Type B pancreatic cell (in vitro differentiated cells): ENCODE measurements around the gene MAB21L4. TPM values are rescaled to one million over a fixed set of nuclear protein-coding genes. Genes with fewer than 3 reads are reported as not detected.
A peak's percentile ranks its signal among the peaks of the same experiment; 100 is the strongest.

Experiments
- DNase-seq: peaks from one replicate; pipeline ENCODE4 v3.0.0; 2021; ENCODE audit warnings: mixed read lengths; ENCODE audit not compliant: unreplicated experiment; ENCODE audit errors: extremely low spot score
- H3K27ac Mint-ChIP-seq: 2 replicates; pipeline ENCODE4 v1.8.0; 2021; ENCODE audit warnings: mild to moderate bottlenecking, mixed read lengths
- H3K27me3 Mint-ChIP-seq: 2 replicates; pipeline ENCODE4 v1.8.0; 2021; ENCODE audit warnings: mixed read lengths
- H3K36me3 Mint-ChIP-seq: 2 replicates; pipeline ENCODE4 v1.8.0; 2021; ENCODE audit warnings: mixed read lengths
- H3K4me1 Mint-ChIP-seq: one replicate; pipeline ENCODE4 v1.8.0; 2021; ENCODE audit warnings: mixed read lengths; ENCODE audit not compliant: unreplicated experiment
- H3K4me3 Mint-ChIP-seq: 2 replicates; pipeline ENCODE4 v1.8.0; 2021; ENCODE audit warnings: mild to moderate bottlenecking, mixed read lengths
- H3K9me3 Mint-ChIP-seq: 2 replicates; pipeline ENCODE4 v1.8.0; 2021; ENCODE audit warnings: mixed read lengths
- total RNA-seq: library from RNA; stranded (reverse); gene quantifications from 2 replicates; pipeline ENCODE4 v1.2.1, GENCODE V29; 2021; ENCODE audit warnings: low replicate concordance
- TF ChIP-seq, protein P1 (sequence below): fragments of 200-600 bp; sonication (generic); conservative IDR thresholded peaks from 2 replicates; pipeline ENCODE4 v1.5.0; 2021; ENCODE audit warnings: antibody characterized with exemption, mild to moderate bottlenecking

MAB21L4 gene
- total RNA-seq, 1 donor from 2014 or later = 62.0 TPM

DNA sequence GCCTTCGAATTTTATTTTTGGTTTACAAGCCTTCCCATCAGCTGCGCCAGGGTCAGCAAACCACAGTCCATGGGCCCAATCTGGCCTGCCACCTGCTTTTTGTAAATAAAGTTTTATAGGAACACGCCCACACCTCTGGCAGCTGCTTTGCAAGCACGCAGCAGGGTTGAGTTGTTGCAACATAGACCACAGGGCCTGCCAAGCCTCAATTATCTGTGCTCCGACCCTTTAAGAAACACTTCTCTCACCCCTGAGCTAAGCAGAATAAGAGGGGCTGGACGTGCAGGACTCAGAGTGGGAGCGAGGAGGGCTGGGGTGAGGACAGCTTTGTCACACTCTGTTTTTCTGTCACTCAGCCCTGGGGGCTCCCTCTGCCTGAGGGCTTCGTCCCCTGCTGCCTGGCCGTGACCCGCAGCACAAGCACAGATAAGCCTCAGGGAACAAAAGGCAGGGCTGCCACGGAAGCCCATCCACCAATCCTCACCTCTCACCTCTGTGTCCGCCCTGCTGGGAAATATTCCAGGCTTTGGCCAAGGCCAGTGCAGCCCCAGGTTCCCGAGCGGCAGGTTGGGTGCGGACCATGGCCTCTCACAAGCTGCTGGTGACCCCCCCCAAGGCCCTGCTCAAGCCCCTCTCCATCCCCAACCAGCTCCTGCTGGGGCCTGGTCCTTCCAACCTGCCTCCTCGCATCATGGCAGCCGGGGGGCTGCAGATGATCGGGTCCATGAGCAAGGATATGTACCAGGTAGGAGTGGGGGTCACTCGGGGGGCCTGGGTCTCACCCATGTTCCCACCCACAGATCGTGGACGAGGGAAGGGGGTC lies 27.5 kb downstream of the MAB21L4 start, which contains the start of gene AGXT:
TSS of gene AGXT (plus strand) at position 539 of the 823 bp plus-strand sequence. CDS start at position 581, 42 bp downstream.
- TF ChIP-seq, protein P1, sequence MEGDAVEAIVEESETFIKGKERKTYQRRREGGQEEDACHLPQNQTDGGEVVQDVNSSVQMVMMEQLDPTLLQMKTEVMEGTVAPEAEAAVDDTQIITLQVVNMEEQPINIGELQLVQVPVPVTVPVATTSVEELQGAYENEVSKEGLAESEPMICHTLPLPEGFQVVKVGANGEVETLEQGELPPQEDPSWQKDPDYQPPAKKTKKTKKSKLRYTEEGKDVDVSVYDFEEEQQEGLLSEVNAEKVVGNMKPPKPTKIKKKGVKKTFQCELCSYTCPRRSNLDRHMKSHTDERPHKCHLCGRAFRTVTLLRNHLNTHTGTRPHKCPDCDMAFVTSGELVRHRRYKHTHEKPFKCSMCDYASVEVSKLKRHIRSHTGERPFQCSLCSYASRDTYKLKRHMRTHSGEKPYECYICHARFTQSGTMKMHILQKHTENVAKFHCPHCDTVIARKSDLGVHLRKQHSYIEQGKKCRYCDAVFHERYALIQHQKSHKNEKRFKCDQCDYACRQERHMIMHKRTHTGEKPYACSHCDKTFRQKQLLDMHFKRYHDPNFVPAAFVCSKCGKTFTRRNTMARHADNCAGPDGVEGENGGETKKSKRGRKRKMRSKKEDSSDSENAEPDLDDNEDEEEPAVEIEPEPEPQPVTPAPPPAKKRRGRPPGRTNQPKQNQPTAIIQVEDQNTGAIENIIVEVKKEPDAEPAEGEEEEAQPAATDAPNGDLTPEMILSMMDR = no peak
- Mint-ChIP-seq H3K27ac (no peak within 1 kb of the TSS), H3K27me3 (no peaks in the 10 kb centered on the region), H3K36me3 (no peaks in the 10 kb centered on the region), H3K4me1 (peaks cover 16% of the 10 kb centered on the region), H3K9me3 (no peaks in the 10 kb centered on the region), H3K4me3 (no peak within 1 kb of the TSS)
- no peak for DNase-seq

DNA sequence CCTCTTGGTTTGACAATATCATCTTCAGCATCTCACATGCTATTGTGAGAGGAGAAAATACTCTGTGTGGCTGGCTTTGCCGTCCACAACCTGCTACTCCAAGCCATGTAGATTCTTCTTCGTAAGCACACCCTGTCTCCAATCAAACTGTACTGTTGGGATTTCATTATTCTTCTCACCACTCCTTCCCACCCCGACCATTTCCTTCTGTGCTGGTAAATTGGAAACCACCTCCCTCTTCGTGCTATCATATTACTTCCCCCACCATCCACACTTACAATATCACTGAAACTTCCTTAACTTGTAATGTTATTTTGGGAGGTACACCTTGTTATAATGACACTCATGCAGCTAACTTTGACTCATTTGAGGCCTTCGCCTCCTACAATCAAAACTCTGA lies 30.6 kb downstream of the MAB21L4 start:
- Mint-ChIP-seq H3K4me3 (no peak overlapping the region), H3K4me1 (peaks cover 21% of the 10 kb centered on the region), H3K27me3 (no peaks in the 10 kb centered on the region), H3K9me3 (no peaks in the 10 kb centered on the region), H3K36me3 (no peaks in the 10 kb centered on the region), H3K27ac (no peak overlapping the region)
- TF ChIP-seq, protein P1 = no peak
- DNase-seq = no peak

DNA sequence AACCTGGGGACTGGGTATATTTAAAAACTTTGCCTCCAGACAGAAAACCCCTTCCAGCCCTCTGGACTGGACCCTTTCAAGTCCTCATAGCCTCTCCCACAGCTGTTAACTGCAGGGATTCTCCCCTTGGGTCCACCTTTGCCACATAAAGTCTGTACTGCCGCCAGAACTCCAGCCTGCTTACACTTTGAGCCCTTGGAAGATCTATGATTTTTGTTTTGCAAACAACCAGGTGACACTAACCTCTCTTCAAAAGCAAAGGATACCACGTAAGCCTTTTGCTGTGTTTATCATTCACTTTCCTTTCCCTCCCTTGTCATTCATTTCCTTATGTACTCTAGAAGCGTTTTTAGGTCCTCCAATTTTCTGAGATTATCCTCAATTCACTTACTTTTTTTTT lies 31.5 kb downstream of the MAB21L4 start:
- H3K36me3 Mint-ChIP-seq = no peaks in the 10 kb centered on the region
- H3K4me1 Mint-ChIP-seq = peaks cover 21% of the 10 kb centered on the region
- no peaks in the 10 kb centered on the region for H3K27me3 Mint-ChIP-seq
- no peak overlapping the region for H3K27ac Mint-ChIP-seq
- no peaks in the 10 kb centered on the region for H3K9me3 Mint-ChIP-seq
- H3K4me3 Mint-ChIP-seq = no peak overlapping the region
- no peak for DNase-seq
- TF ChIP-seq, protein P1 = no peak

DNA sequence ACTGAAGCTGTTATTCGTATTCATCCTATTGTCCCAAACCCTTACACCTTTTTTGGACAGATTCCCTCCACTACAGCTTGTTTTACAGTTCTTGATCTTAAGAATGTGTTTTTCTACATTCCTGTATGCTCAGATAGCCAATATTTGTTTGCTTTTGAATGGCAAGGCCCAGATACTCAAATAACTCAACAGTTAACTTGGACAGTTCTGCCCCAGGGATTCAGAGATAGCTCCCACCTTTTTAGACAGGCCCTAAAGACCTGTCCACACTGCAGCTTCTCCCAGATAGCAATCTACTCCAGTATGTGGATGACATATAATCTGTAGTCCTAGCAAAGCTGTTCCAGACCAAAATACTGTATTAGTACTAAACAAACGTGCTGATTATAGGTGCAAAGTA lies 34.4 kb downstream of the MAB21L4 start:
- no peaks in the 10 kb centered on the region for H3K27me3 Mint-ChIP-seq
- DNase-seq = no peak
- no peaks in the 10 kb centered on the region for H3K9me3 Mint-ChIP-seq
- no peaks in the 10 kb centered on the region for H3K36me3 Mint-ChIP-seq
- TF ChIP-seq, protein P1 = no peak
- peak overlapping the region; percentile 4 for H3K27ac Mint-ChIP-seq
- H3K4me1 Mint-ChIP-seq = peaks cover 16% of the 10 kb centered on the region
- no peak overlapping the region for H3K4me3 Mint-ChIP-seq

DNA sequence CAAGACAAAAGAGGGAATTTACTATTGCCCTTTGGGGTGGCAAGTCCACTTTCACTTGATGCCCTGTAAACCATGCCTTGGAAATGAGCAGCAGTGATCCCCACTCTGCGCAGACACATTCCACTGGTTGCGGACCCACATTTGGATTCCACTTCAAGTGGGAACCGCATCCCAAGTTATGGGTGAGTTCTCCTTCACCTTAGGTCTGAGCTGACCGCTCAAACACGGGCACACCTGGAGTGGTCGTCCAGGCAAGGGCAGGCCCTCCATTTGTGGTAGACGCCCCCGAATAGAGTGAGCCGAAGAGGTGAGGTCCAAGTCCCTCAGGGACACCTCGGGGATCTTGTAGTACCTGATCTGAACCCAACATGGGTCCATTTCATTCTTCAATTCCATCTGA lies 37.1 kb downstream of the MAB21L4 start:
- Mint-ChIP-seq H3K27me3 (no peaks in the 10 kb centered on the region), H3K4me1 (peaks cover 5% of the 10 kb centered on the region), H3K36me3 (peaks cover 4% of the 10 kb centered on the region), H3K27ac (no peak overlapping the region), H3K9me3 (peaks cover 6% of the 10 kb centered on the region), H3K4me3 (no peak overlapping the region)
- DNase-seq = no peak
- TF ChIP-seq, protein P1 = no peak
